DND-41 (cell line): ENCODE data around the gene CFD.

ENCODE experiments used
- ATAC-seq: fragments of 200-7000 bp; cut with Tn5 transposase; 3 replicates; pipeline ENCODE4 v1.9.1; 2021; ENCODE audit warnings: low read depth; ENCODE audit not compliant: insufficient read depth
- DNase-seq: peaks from one replicate; pipeline ENCODE4 v3.0.0-alpha.2; 2020
- H2AFZ ChIP-seq: 2 replicates; pipeline ENCODE4 v1.6.0; 2012; ENCODE audit warnings: low read depth, low read length
- H3K27ac ChIP-seq: 2 replicates; pipeline ENCODE4 v1.5.1; 2012; ENCODE audit warnings: low read length, inconsistent platforms
- H3K27me3 ChIP-seq: fragments of 200-600 bp; sonication (generic); 2 replicates; pipeline ENCODE4 v1.6.0; 2012; ENCODE audit warnings: low read length, mild to moderate bottlenecking, inconsistent platforms; ENCODE audit not compliant: insufficient read depth, poor library complexity
- H3K36me3 ChIP-seq: 2 replicates; pipeline ENCODE4 v1.5.1; 2012; ENCODE audit warnings: low read length, inconsistent platforms; ENCODE audit not compliant: insufficient read depth
- H3K4me1 ChIP-seq: 2 replicates; pipeline ENCODE4 v1.5.1; 2012; ENCODE audit warnings: mild to moderate bottlenecking, low read length; ENCODE audit not compliant: insufficient read depth
- H3K4me2 ChIP-seq: 2 replicates; pipeline ENCODE4 v1.6.0; 2012; ENCODE audit warnings: mild to moderate bottlenecking, moderate library complexity, low read length, inconsistent platforms; ENCODE audit not compliant: insufficient read depth
- H3K4me3 ChIP-seq, 2 experiments: fragments of 200-600 bp in 1 of 2; shearing (Covaris generic) in 1 of 2; 2 replicates each; pipeline ENCODE4 v1.5.1; 2012 to 2016; ENCODE audit warnings: inconsistent platforms in 2 of 2, low read length in 2 of 2, mild to moderate bottlenecking in 2 of 2, low read depth in 1 of 2, moderate library complexity in 1 of 2
- H3K79me2 ChIP-seq: 2 replicates; pipeline ENCODE4 v1.6.0; 2012; ENCODE audit warnings: low read length, inconsistent platforms; ENCODE audit not compliant: insufficient read depth
- H3K9ac ChIP-seq: 2 replicates; pipeline ENCODE4 v1.6.0; 2012; ENCODE audit warnings: low read depth, mild to moderate bottlenecking, inconsistent platforms, low read length, moderate library complexity
- H3K9me3 ChIP-seq: 2 replicates; pipeline ENCODE4 v1.5.1; 2012; ENCODE audit warnings: low read length, moderate library complexity, mild to moderate bottlenecking, inconsistent platforms; ENCODE audit not compliant: insufficient read depth, severe bottlenecking
- H4K20me1 ChIP-seq: 2 replicates; pipeline ENCODE4 v1.6.0; 2012; ENCODE audit warnings: low read length; ENCODE audit not compliant: insufficient read depth
- EZH2 ChIP-seq: IDR thresholded peaks from 3 replicates; pipeline ENCODE4 v1.6.1; 2012; ENCODE audit warnings: borderline replicate concordance, low read depth, mild to moderate bottlenecking, moderate library complexity, low read length, inconsistent platforms; ENCODE audit not compliant: severe bottlenecking
- TF ChIP-seq, protein P1 (sequence below): IDR thresholded peaks from 2 replicates; pipeline ENCODE4 v1.5.1; 2012; ENCODE audit warnings: borderline replicate concordance, low read length, moderate library complexity, mild to moderate bottlenecking; ENCODE audit not compliant: poor library complexity, severe bottlenecking; ENCODE audit errors: extremely low read depth

CFD gene

DNA sequence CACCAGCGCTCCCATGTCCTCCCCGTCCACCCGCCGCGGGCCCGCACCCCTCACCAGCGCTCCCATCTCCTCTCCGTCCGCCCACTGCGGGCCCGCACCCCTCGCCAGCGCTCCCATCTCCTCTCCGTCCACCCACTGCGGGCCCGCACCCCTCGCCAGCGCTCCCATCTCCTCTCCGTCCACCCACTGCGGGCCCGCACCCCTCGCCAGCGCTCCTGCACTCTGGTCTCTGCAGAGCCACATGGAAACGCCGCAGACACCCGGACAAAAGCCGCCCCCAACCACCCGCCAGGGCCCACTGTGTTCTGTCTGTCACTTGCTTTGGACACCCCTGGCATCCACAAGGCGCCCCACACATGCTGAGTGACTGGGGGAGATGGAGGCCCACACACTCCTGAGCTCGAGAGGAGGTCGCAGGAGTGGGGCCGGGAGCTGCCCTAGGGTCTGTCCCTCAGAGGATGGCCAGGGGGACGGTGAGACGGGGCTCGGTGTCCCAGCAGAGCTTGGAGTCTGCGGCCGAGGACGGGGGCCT is 7.4 kb downstream of the CFD start:
- Histone ChIP-seq H3K79me2 (no peaks in the 10 kb centered on the region), H2AFZ (no peak overlapping the region), H3K4me2 (no peak overlapping the region), H3K4me3 (no peak overlapping the region), H3K36me3 (peaks cover 41% of the 10 kb centered on the region), H3K27me3 (no peaks in the 10 kb centered on the region), H3K9ac (no peak overlapping the region), H3K27ac (no peak overlapping the region), H4K20me1 (peaks cover 4% of the 10 kb centered on the region; the same call in 1 of the 2 replicates), H3K4me1 (peaks cover 3% of the 10 kb centered on the region), H3K9me3 (no peaks in the 10 kb centered on the region)
- no peak for DNase-seq
- no peak for TF ChIP-seq EZH2
- TF ChIP-seq, protein P1, sequence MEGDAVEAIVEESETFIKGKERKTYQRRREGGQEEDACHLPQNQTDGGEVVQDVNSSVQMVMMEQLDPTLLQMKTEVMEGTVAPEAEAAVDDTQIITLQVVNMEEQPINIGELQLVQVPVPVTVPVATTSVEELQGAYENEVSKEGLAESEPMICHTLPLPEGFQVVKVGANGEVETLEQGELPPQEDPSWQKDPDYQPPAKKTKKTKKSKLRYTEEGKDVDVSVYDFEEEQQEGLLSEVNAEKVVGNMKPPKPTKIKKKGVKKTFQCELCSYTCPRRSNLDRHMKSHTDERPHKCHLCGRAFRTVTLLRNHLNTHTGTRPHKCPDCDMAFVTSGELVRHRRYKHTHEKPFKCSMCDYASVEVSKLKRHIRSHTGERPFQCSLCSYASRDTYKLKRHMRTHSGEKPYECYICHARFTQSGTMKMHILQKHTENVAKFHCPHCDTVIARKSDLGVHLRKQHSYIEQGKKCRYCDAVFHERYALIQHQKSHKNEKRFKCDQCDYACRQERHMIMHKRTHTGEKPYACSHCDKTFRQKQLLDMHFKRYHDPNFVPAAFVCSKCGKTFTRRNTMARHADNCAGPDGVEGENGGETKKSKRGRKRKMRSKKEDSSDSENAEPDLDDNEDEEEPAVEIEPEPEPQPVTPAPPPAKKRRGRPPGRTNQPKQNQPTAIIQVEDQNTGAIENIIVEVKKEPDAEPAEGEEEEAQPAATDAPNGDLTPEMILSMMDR = no peak
- ATAC-seq = no peak

DNA sequence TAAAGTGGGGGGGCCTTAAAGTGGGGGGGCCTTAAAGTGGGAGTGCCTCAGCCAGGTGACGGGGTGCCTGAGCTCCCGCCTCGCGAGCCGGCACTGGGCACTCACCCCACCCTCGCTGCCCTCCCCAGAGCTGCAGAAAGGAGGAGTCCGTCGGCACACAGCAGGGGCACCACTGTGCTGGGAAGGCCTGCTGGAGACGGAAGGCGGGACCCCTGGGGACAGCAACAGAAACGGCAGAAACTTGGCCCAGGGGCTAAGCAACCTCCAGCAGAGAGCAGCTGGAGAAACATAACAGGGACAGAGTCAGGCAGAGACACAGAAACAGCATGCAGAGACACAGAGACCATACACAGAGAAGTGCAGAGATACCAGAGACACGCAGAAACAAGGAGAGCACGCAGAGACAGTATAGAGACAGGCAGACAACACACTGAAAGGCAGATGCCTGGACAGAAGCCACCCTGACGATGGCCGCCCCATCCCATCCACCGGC is 7.9 kb downstream of the CFD start:
- DNase-seq = no peak
- Histone ChIP-seq H3K79me2 (no peaks in the 10 kb centered on the region), H3K36me3 (peaks cover 43% of the 10 kb centered on the region), H3K9me3 (no peaks in the 10 kb centered on the region), H3K4me1 (peaks cover 3% of the 10 kb centered on the region), H3K4me3 (no peak overlapping the region), H3K27me3 (no peaks in the 10 kb centered on the region), H2AFZ (no peak overlapping the region), H3K9ac (no peak overlapping the region), H3K27ac (no peak overlapping the region), H4K20me1 (peaks cover 9% of the 10 kb centered on the region; the same call in 1 of the 2 replicates), H3K4me2 (no peak overlapping the region)
- ATAC-seq = no peak
- TF ChIP-seq, protein P1 = no peak
- no peak for TF ChIP-seq EZH2

DNA sequence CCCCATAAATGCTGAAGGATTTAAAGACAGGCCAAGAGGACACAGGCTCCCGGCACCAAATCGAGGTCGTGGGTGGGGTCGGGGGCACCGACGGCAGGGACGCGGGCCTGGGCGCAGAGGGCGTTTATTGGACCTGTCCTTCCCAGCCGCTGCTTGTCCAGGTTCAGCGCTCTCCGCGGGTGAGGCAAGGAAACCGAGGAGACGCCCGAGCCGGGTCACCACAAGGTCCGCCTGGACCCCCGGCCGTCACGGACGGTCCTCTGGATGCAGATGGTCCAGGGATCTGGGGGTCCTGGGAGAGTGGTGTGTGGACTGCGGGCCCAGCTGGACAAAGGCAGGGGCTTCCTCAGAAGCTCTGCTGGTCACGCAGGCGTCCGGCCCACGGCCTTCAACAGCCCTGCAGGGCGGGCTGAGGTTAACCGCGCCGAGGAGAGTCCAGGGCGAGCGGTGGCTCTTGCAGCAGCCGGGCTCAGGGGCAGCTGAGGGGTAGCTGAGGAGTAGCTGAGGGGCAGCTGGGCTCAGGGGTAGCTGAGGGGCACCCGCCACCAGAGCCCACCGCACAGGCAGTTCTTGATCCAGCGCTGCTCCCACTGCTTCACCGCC is 8.5 kb downstream of the CFD start:
- Histone ChIP-seq H3K4me2 (no peak overlapping the region), H2AFZ (no peak overlapping the region), H3K9ac (no peak overlapping the region), H3K4me1 (peaks cover 3% of the 10 kb centered on the region), H3K9me3 (no peaks in the 10 kb centered on the region), H3K27me3 (no peaks in the 10 kb centered on the region), H3K36me3 (peaks cover 43% of the 10 kb centered on the region), H3K4me3 (no peak overlapping the region), H4K20me1 (peaks cover 9% of the 10 kb centered on the region; the same call in 1 of the 2 replicates), H3K79me2 (no peaks in the 10 kb centered on the region), H3K27ac (no peak overlapping the region)
- ATAC-seq (no peak), DNase-seq (no peak)
- TF ChIP-seq EZH2 = no peak
- TF ChIP-seq, protein P1 = no peak
